Keratinocyte (primary cell): ENCODE results near the gene SMYD5.

ENCODE experiments used
- EZH2 ChIP-seq: IDR thresholded peaks from one replicate; pipeline ENCODE4 v1.6.1; 2012; ENCODE audit warnings: inconsistent platforms, mild to moderate bottlenecking, low read length, moderate library complexity
- TF ChIP-seq, protein P1 (sequence below), 3 experiments: IDR thresholded peaks in 1 of 3; conservative IDR thresholded peaks in 1 of 3; optimal IDR thresholded peaks in 1 of 3; 2 replicates in 2 of 3; 3 replicates in 1 of 3; pipeline versions ENCODE3 to v1.5.1; 2011; ENCODE audit warnings: low read length in 3 of 3, mild to moderate bottlenecking in 3 of 3, moderate library complexity in 2 of 3, control low read depth in 1 of 3, inconsistent platforms in 1 of 3; ENCODE audit not compliant: insufficient read depth in 2 of 3; ENCODE audit errors: extremely low read depth in 1 of 3

DNA sequence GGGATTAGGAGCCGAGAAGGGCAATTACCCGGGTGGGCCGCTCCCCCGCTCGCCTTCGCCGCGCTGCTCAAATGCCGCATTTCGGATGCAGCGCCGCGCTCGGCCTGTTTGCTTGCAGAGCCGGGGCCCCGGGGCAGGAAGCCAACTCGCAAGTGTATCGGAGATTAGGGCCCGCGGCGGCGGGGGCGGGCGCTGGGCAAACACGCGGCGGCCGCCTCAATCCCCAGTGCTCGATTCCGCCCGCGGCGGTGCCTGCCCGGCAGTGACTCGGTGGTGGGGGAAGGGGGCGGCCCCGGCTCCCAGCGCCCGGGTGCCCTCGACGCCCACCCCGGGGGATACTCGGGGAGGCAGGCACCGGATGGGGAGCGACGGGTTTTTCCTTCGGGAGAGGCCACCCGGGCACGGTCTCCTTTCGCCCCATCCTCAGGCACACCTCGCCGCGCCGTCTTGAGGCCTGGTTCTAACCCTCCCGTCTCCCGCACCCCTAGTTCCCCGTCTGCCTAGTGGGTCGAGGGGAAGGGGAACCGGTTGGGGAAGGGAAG lies 38.3 kb upstream of the SMYD5 start:
- TF ChIP-seq, protein P1, sequence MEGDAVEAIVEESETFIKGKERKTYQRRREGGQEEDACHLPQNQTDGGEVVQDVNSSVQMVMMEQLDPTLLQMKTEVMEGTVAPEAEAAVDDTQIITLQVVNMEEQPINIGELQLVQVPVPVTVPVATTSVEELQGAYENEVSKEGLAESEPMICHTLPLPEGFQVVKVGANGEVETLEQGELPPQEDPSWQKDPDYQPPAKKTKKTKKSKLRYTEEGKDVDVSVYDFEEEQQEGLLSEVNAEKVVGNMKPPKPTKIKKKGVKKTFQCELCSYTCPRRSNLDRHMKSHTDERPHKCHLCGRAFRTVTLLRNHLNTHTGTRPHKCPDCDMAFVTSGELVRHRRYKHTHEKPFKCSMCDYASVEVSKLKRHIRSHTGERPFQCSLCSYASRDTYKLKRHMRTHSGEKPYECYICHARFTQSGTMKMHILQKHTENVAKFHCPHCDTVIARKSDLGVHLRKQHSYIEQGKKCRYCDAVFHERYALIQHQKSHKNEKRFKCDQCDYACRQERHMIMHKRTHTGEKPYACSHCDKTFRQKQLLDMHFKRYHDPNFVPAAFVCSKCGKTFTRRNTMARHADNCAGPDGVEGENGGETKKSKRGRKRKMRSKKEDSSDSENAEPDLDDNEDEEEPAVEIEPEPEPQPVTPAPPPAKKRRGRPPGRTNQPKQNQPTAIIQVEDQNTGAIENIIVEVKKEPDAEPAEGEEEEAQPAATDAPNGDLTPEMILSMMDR (optimal IDR thresholded peaks at IDR 0.05 in 1 of 3, IDR thresholded peaks at IDR 0.05 in 1 of 3, conservative IDR thresholded peaks at IDR 0.05 in 1 of 3; ENCODE audit: extremely low read depth in 1 of 3, insufficient read depth in 2 of 3, low read length in 3 of 3) = no peak
- peak; percentile 92 for TF ChIP-seq EZH2
